Lung microvascular endothelial cell (primary cell): Measurements from ENCODE around the gene HSPB1. TPM values are rescaled to one million over a fixed set of nuclear protein-coding genes. Genes with fewer than 3 reads are reported as not detected.
A peak's percentile ranks its signal among the peaks of the same experiment; 100 is the strongest.
"Not testable (repeated sequence)": the region's sequence is repeated elsewhere in the genome, so short reads cannot be mapped to it uniquely, and the experiment has no call there.

Experiments used
- DNase-seq, 2 donors: peaks; one replicate each; pipeline versions ENCODE4 v3.0.0 to v3.0.0-alpha.2; 2010; ENCODE audit warnings: low read depth in 2 of 2
- total RNA-seq: library from RNA; depleted of rRNA; stranded (reverse); fragments of >200 nt; gene quantifications from 2 replicates; pipeline ENCODE4 v1.2.1, GENCODE V29; 2014

Gene HSPB1
- 78.5 and 125 TPM in 2 replicates for total RNA-seq

DNA sequence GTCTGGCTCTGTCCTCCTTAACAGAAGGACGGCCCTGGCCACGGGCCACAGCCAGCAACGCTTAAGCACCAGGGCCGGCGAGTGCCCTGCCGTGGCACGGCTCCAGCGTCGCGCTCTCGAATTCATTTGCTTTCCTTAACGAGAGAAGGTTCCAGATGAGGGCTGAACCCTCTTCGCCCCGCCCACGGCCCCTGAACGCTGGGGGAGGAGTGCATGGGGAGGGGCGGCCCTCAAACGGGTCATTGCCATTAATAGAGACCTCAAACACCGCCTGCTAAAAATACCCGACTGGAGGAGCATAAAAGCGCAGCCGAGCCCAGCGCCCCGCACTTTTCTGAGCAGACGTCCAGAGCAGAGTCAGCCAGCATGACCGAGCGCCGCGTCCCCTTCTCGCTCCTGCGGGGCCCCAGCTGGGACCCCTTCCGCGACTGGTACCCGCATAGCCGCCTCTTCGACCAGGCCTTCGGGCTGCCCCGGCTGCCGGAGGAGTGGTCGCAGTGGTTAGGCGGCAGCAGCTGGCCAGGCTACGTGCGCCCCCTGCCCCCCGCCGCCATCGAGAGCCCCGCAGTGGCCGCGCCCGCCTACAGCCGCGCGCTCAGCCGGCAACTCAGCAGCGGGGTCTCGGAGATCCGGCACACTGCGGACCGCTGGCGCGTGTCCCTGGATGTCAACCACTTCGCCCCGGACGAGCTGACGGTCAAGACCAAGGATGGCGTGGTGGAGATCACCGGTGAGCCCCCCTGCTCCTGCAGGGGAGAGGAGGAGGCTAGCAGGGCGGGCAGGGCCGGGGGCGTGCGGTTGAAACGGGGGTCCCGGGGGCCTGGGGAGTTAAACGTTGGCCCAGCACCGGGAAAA lies at the start of gene HSPB1:
HSPB1 (plus strand) TSS at position 327 of the 855 bp plus-strand sequence; CDS start at position 367, 40 bp downstream.
- DNase-seq = peak; percentile 92 to 94

DNA sequence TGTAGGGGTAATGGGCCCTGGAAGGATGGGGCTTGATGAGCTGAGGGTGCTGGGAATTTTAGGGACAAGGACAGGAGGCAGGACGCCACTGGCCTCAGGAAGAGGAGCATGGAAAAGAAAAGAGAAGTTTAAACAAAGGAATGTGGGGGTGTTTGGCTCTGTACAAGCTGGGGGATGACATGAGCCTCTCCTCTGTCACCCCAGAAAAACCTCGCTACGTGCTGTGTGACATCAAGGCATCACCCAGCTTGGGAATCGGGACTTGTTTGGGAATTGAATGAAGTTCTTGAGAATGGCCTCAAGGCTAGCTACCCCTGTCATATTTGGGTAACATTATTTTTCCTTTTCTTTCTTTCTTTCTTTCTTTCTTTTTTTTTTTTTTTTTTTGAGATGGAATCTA lies 47.7 kb upstream of the HSPB1 start:
- DNase-seq = no peak

DNA sequence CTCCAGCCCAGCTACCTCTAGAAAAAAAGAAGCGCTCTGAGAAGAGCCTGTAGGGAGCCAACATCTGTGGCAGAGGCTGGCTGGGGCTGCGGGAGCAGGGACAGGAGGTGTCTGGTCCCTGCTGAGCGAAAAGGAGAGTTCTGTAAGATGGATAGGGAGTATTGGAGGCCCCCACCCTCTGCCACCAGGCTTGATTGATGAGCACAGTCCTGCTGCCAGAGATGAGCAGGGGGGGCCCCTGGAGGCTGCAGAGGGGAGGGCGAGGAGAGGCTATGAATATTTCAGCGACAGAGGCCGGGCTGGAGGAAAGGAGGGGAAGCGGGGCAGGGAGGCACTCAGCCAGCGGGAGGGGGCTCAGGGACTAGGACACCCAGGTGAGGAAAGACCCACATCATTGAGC lies 44.5 kb upstream of the HSPB1 start:
- DNase-seq = no peak

DNA sequence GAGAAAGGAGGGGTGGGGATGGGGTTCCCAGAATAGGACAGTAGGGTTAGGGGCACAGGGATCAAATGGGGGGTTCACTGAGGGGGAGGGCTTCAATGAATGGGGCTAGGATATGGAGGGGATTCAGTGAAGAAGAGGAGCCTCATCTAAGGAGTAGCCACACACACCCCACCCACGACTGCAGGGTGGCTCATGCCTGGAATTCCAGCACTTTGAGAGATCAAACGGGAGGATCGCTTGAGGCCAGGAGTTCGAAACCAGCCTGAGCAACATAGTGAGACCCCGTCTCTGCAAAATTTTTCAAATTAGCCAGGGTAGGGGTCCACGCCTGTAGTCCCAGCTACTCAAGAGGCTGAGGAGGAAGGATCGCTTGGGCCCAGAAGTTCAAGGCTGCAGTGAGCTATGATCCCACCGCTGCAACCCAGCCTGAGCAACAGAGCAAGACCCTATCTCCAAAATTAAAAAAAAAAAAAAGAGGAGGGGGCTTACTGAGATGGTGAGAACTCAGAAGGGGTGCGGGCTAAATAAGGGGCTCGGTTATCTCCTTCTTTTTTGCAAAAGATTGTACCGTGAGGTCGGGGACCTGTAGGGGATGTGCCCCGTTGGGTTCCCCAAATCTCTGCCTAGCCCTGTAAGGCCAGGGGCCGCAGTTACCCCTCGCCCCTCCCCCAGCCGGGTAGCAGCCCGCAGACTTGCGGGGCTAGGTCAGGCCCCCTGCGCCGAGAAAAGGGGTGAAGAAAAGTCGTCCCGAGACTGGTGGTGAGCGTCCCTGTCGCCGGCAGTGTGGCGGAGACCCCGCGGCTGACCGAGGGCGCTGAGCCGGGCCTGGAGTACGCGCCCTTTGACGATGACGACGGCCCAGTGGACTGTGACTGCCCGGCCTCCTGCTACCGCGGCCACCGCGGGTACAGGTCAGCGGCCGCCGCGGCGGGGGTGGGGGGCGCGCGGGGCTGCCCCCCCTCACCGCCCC lies 43.1 kb upstream of the HSPB1 start:
- DNase-seq = no peak

DNA sequence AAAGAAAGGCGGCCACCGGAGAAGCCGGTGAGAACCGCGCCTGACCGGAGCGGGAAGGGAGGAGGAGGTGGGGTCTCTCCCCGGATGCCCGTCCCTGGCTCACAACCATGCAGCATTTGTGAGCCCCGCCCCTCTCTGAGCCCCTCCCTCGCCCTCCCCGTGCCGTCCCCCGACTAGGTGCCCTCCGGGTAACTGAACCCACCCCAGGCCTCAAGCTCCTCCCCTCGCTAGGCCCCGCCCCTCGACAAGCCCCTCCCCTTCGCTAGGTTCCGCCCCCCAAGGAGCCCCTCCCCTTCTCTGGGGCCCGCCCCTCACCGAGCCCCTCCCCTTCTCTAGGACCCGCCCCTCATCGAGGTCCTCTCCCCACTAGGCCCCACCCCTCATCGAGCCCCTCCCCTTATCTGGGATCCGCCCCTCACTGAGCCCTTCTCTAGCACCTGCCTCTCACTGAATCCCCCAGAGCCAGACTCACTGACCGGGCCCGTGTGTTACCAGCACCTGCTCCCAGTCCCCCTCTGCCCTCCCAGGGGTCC lies 42.2 kb upstream of the HSPB1 start:
- DNase-seq = peak; percentile 17 to 42

DNA sequence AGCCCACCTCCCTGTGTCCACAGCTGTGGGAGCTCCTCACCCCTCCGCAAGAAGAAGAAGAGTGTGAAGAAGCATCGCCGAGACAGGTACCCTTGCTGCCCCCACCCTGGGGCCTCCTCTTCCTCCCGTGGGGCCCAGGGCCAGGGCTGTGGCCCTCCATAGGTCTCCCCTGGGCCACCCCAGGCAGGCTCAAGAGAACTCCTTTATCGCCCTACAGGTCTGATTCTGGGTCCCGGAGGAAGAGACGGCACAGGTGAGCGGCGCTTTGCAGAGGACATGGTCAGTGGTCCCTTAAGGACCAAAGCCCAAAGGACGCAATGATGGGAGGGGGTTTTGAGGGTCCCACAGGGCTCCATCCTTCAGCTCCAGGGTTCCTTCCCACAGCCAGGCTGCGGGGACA lies 41.1 kb upstream of the HSPB1 start:
- no peak for DNase-seq

DNA sequence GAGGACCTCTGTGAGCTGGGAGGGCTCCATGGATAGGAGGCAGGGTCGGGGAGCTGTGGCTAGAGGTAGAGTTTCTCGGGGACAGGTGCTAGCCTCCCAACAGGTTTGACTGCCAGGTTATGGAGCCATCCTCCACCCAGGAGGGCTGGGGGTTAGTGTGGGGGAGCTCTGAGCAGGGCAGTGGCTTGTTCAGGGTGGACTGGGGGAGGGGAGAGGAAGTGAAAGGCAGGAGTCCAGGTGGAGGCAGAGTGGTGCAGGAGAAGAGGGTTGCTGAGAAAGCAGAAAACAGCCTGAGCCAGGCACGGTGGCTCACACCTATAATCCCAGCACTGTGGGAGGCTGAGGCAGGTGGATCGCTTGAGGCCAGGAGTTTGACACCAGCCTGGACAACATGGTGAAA lies 40.5 kb upstream of the HSPB1 start:
- DNase-seq = no peak

DNA sequence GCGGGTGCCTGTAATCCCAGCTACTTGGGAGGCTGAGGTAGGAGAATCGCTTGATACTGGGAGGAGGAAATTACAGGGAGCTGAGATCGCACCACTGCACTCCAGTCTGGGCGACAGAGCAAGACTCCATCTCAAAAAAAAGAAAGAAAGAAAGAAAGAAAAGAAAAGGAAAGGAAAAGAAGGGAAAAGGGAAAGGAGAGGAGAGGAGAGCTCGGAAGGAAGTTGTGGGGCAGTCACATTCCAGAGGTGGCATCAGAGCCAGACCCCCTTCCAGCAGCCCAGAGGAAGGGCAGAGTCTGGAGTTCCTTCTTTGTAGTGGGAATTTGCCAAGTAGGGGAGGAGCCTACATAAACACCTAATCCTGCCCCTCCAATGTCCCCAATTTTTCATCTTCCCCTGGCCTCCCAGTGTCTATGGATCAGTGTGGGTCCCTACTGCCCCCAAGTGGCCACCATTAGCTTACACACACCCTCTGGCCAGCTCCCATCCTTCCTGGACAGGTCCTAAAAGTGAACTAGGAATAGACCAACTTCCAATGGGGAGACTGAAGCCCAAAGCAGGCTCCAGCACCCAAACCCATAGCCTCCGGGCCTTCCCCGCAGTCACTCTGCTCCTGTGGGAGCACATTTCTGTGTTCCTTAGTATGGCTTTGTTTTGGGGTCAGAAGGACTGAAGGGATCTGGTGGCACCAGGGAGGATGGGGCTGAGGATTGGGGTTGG lies 39.6 kb upstream of the HSPB1 start:
- peak; percentile 68 to 77 for DNase-seq

DNA sequence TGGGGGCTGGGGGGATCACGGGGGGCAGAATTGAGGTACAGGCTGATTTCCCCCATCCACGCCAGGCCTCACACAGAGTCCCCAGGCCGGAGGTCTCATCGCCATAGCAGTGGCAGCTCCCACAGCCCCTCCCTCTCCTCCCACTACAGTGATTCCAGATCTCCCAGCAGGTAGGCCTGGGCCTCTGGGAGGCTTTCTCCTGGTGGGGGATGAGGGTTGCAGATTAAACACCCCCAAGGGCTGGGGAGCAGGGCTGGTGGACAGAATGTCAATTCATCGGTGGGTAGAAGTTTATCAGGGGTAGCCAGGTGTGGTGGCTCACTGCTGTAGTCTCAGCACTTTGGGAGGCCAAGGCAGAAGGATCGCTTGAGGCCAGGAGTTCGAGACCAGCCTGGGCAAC lies 37.2 kb upstream of the HSPB1 start:
- DNase-seq = no peak

DNA sequence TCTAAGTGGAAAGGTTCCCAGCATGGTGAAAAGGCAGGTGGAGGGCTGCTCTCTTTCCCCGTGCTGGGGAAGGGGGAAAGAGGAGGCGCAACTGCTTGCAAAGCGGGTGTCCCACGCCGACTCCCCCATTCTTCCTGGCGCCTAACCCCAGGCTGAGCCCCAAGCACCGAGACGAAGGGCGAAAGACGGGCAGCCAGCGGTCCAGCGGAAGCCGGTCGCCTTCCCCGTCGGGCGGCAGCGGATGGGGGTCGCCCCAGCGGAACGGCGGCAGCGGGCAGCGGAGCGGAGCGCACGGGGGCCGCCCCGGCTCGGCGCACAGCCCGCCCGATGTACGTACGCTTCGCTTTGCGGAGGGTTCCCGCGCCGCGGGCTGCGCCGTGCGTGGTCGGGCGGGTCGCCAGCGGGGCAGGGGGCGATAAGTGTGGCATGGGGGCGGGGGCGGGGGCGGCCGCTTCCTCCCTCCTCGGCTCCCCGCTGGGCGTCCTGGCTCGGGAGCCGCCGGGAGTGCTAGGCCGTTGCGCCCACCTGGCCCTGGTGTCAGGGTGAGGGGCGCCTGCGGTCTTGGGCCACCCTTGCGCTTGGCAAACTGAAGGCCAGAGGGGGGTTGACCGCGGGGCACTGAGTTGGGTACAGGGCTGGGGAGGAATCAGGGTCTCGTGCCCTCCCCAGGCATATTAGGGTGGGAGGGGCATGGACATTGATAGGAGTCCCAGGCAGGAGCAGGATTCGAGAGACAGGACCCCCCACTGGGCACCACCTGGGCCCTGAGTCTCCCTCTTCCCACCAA lies 35.2 kb upstream of the HSPB1 start:
- DNase-seq = no peak

DNA sequence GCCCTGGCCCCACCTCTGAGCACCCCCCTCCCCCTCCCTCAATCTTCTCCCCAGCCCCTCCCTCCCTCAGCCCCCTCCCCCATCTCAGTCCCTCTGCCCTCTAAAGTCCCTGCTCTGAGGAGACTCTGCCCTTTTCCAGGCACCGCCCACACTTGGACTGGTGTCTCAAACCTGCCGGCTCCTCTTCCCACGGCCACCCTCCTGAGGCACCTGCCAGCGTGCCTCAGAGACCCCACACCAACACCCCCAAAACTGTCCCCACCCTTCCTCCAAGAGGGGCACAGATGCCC lies 34.6 kb upstream of the HSPB1 start:
- no peak for DNase-seq

DNA sequence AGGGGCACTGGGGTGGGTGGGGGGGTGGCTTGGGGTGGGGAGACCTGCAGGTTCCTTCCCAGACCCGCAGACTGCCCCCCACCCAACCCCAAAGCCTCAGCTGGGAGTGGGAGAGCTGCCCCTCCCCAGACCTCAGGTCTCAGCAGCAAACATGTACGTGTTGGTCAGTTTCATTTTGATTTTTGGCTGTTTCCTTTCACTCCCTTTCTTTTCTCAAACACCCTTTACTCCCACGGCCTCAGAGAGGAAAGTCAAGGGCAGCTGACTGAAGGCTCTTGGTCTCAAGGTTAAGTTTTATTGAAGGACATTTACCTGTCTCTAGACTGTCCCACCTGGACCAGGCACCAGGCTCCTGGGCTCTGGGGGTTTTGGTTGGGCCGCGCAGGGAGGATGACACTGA lies 34.1 kb upstream of the HSPB1 start:
- DNase-seq = no peak

DNA sequence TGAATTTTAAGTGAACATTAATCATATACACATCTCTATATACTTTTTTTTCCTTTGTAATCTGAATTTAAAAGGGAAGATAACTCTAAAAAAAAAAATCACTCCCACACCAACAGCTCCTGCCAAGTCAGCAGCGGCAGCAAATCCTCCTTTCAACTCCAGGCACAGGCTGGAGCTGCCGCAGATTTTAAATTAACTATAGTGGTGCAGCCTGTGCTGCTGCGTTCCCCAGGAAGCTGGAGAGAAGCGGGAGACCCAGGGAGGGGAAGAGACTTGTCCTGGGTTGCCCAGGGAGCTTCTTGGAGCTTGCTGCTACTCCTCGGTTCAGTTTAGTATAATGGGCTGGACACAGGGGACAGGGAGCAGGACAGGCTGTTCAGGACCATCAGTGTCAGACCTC lies 32.6 kb upstream of the HSPB1 start:
- no peak for DNase-seq

DNA sequence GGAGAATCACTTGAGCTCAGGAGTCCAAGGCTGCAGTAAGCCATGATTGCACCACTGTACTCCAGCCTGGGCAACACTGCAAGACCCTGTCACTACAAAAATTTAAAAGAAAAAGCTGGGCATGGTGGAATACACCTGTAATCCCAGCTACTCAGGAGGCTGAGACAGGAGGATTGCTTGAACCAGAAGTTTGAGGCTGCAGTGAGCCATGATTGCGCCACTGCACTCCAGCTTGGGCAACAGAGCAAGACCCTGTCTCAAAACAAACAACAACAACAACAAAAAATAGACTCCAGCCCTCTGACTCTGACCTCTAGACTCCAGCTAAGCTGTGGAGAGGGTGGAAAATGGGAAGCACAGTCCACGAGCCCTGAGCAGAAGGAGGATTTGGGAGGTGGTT lies 31.1 kb upstream of the HSPB1 start:
- DNase-seq = not testable (repeated sequence)

DNA sequence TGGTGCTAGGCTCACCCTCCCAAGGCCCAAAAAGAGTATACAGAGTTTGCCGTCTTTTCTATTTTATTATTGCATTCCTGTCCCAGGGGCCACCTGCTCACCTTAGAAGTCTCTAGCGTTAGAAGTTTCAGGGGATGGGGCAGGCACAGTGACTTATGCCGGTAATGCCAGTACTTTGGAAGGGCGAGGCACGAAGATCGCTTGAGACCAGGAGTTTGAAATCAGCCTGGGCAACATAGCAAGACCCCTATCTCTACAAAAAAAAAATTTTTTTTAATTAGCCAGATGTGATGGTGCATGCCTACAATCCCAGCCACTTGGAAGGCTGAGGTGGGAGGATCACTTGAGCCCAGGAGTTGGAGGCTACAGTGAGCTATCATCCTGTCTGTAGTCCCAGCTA lies 30.3 kb upstream of the HSPB1 start:
- DNase-seq = no peak

DNA sequence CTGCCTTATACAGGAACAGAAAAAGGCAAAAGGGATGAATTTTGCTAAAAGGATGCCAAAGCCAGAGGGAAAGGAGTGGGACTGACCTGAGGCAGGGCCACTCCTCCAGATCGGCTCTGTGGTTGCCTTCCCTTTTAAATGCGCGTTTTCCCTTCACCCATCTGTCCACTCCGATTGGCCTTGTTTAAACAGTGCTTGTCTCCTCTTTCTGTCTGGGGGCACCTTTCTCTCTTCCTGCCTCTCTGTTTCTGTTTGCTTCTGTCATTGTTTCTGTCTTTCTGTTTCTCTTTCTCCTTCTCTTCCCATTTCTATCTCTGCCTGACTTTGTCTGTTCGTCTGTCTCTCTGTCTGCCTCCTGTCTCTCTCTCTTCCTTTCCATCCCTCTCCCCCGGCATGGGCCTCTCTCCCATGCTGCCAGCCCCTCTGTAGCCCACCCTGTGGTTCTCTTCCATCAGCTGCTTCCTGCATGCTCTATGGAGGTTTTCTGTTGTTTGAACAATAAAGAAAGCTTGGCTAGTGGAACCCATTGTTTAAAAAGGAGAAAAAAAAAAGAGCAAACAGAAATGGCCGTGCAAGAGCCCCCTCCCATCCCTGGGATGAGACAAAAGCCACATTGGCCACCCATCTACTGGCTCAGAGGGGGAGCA lies 29.5 kb upstream of the HSPB1 start:
- no peak for DNase-seq

DNA sequence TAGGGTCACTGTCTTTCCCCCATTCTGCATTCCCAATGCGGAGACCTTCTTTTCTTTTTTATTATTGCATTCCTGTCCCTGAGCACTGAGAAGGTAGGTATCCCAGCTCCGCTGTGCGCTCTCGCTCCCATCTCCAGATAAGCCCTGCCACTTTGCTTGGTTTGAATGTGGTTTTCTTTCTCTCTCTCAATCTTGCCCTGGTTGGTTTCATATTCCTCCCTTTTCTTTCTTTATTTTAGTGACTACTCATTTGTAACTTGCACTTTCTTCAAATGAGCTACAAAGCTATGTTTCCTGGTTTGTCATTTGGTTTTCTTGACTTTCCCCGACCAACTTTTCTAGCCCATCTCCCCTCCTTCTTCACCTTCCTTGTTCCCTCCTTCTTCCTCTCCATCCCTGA lies 29.0 kb upstream of the HSPB1 start:
- no peak for DNase-seq

DNA sequence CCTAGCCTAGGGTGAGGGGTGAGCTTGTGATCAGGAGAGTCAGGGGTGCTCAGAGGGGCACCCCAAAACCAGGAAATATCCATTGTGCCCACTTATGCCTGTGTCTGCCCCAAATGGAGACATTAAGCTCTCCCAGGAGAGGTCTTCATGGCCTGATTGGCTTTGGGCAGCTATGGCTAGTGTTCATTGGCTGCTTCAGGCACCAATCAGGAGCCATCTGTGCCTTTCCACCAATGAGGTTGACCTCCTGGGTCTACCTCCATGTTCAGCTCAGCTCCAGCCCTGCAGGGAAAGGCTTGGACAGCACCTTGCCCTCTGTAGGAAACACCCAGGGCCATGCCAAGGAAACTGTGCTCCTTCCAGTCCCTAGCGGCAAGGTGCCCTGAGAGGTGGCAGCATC lies 23.9 kb upstream of the HSPB1 start:
- no peak for DNase-seq

DNA sequence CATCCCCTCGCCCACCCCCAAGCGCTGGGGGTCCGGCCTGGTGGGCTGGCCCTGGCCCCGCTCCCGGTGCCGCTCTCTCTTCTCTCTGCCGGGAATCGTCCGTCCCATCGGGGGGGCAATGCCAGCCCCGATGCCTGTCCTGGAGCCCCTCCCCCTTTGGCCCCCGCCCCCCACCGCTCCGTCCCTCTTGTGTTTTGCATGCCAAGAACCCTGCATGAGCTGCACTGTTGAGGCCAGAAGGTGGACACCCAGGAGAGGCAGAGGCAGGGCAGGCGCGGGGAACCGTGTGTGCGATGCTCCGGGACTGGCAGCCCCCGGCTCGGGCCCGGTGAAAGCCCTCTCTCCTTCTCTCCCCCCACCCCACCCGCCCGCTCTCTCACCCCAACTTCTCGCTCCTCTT lies 22.1 kb upstream of the HSPB1 start:
- no peak for DNase-seq

DNA sequence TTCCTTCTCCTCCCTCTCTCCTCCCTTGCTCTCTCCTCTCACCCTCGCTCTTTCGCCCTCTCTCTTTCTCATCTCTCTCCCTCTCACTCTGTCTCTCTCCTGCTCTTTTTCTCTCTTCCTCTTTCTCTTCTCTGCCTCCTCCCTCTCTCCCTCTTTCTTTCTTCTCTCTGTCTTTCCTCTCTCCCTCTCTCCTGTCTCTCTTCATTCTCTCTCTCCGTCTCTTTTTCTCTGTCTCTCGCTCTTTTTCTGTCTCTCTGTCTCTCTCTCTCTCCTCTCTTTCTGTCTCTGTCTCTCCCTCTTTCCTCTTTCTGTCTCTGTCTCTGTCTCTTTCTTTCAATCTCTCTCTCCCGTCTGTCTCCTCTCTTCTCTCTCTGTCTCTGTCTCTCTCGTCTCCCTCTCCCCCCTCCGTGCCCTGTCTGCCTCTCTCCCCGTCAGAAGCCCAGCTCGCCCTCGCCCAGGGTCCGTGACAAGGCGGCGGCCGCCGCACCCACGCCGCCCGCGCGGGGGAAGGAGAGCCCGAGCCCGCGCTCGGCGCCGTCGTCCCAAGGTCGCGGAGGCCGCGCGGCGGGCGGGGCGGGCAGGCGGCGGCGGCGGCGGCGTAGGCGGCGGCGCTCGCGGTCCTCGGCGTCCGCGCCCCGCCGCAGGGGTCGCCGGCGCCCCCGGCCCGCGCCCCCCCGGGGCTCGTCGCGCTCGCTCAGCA lies 21.3 kb upstream of the HSPB1 start:
- DNase-seq = no peak
